HepG2 (cell line): ENCODE results near the gene WNT1. TPM values are rescaled to one million over a fixed set of nuclear protein-coding genes. Genes with fewer than 3 reads are reported as not detected.

Experiments used
- ATF6 ChIP-seq: sonication (generic); formaldehyde crosslinking; conservative IDR thresholded peaks from 2 replicates; pipeline ENCODE4 v1.4.0; 2020; ENCODE audit warnings: missing genetic modification reagents
- CEBPG ChIP-seq: IDR thresholded peaks from 2 replicates; pipeline ENCODE4 v1.6.1; 2016
- GFI1 ChIP-seq: sonication (generic); formaldehyde crosslinking; IDR thresholded peaks from 2 replicates; pipeline ENCODE4 v1.5.0; 2020; ENCODE audit warnings: missing genetic modification reagents, mild to moderate bottlenecking, borderline replicate concordance
- HOMEZ ChIP-seq: IDR thresholded peaks from 2 replicates; pipeline ENCODE4 v1.6.1; 2016; ENCODE audit warnings: low read depth
- IKZF4 ChIP-seq: sonication (generic); formaldehyde crosslinking; IDR thresholded peaks from 2 replicates; pipeline ENCODE4 v1.5.1; 2020; ENCODE audit warnings: borderline replicate concordance, mild to moderate bottlenecking, low read depth, missing genetic modification reagents; ENCODE audit errors: not compliant biosample characterization
- KLF6 ChIP-seq: IDR thresholded peaks from 2 replicates; pipeline ENCODE4 v1.8.0; 2016; ENCODE audit warnings: missing biosample characterization, missing genetic modification reagents
- LCORL ChIP-seq, 2 experiments: fragments of 450-650 bp in 1 of 2; sonication (generic) in 1 of 2; formaldehyde crosslinking in 1 of 2; IDR thresholded peaks; 2 replicates each; pipeline versions ENCODE4 v1.5.0 to v1.6.1; 2017 to 2020; ENCODE audit warnings: antibody characterized with exemption in 1 of 2, missing genetic modification reagents in 1 of 2
- MEF2D ChIP-seq: sonication (generic); formaldehyde crosslinking; IDR thresholded peaks from 2 replicates; pipeline ENCODE4 v1.5.1; 2020; ENCODE audit warnings: mild to moderate bottlenecking, missing genetic modification reagents
- NFE2 ChIP-seq: sonication (generic); formaldehyde crosslinking; IDR thresholded peaks from 2 replicates; pipeline ENCODE4 v1.4.0; 2020; ENCODE audit warnings: missing genetic modification reagents
- NPAS2 ChIP-seq: sonication (generic); formaldehyde crosslinking; IDR thresholded peaks from 2 replicates; pipeline ENCODE4 v1.8.0; 2022; ENCODE audit warnings: mild to moderate bottlenecking, missing genetic modification reagents, borderline replicate concordance
- SMAD1 ChIP-seq: sonication (generic); formaldehyde crosslinking; IDR thresholded peaks from 2 replicates; pipeline ENCODE4 v1.4.0; 2020; ENCODE audit warnings: missing genetic modification reagents, low read depth, mild to moderate bottlenecking, borderline replicate concordance
- SOX5 ChIP-seq: IDR thresholded peaks from 2 replicates; pipeline ENCODE4 v1.6.1; 2016; ENCODE audit warnings: borderline replicate concordance
- ZBTB38 ChIP-seq: sonication (generic); formaldehyde crosslinking; IDR thresholded peaks from 2 replicates; pipeline ENCODE4 v1.5.1; 2020; ENCODE audit warnings: mild to moderate bottlenecking, missing genetic modification reagents
- ZFYVE20 ChIP-seq: sonication (generic); formaldehyde crosslinking; IDR thresholded peaks from 2 replicates; pipeline ENCODE4 v1.8.0; 2023; ENCODE audit warnings: low read depth, mild to moderate bottlenecking, moderate library complexity, missing genetic modification reagents, borderline replicate concordance
- ZNF432 ChIP-seq: sonication (generic); formaldehyde crosslinking; IDR thresholded peaks from 2 replicates; pipeline ENCODE4 v1.5.0; 2020; ENCODE audit warnings: missing genetic modification reagents, mild to moderate bottlenecking, borderline replicate concordance
- ZNF552 ChIP-seq: sonication (generic); formaldehyde crosslinking; IDR thresholded peaks from 2 replicates; pipeline ENCODE4 v1.9.0; 2022; ENCODE audit warnings: missing genetic modification reagents, mild to moderate bottlenecking, borderline replicate concordance
- ZNF576 ChIP-seq: sonication (generic); formaldehyde crosslinking; IDR thresholded peaks from 2 replicates; pipeline ENCODE4 v1.4.0; 2020; ENCODE audit warnings: mild to moderate bottlenecking, missing genetic modification reagents
- ZNF687 ChIP-seq: sonication (generic); formaldehyde crosslinking; IDR thresholded peaks from 2 replicates; pipeline ENCODE4 v1.5.1; 2020; ENCODE audit warnings: mild to moderate bottlenecking, missing genetic modification reagents, moderate library complexity
- polyA plus RNA-seq, 8 experiments: library from polyadenylated mRNA; depleted of rRNA in 3 of 8; stranded (reverse) in 7 of 8; unstranded in 1 of 8; fragments of >200 nt; fragmentation: Illumina TruSeq in 4 of 8; extraction: Trizol in 4 of 8; gene quantifications; 2 replicates each; pipeline versions ENCODE4 v1.2.1 to v1.2.3, GENCODE V29; 2011 to 2016; ENCODE audit warnings: low read depth in 4 of 8, missing spikeins in 1 of 8, mixed read lengths in 1 of 8; ENCODE audit not compliant: insufficient read depth in 1 of 8
- total RNA-seq, 5 experiments: library from RNA; depleted of rRNA; stranded (reverse); fragments of >200 nt; fragmentation: Illumina TruSeq; extraction: Trizol; gene quantifications; 2 replicates each; pipeline ENCODE4 v1.2.3, GENCODE V29; 2016; ENCODE audit warnings: low read depth in 1 of 5

WNT1 gene
- total and polyA plus RNA-seq, 2 of the 13 experiments (the other 11 are each of a cell fraction or from before 2014, with no cell fraction given): not detected

GRCh38 chr12:48998497-48999353, 20.6 kb downstream of the WNT1 start (continued):
- TF ChIP-seq LCORL (IDR thresholded peaks at IDR 0.05) (no peak), LCORL (CRISPR knock-in tag; IDR thresholded peaks at IDR 0.05) (no peak), ZNF552 (CRISPR knock-in tag) (peak; percentile 94; the same call in 1 of the 2 replicates), KLF6 (CRISPR knock-in tag) (peak; percentile 30; the same call in 1 of the 2 replicates), NPAS2 (CRISPR knock-in tag) (no peak), NFE2 (CRISPR knock-in tag) (no peak), IKZF4 (CRISPR knock-in tag) (peak; percentile 90), HOMEZ (CRISPR knock-in tag) (no peak), ZNF432 (CRISPR knock-in tag) (no peak), MEF2D (CRISPR knock-in tag) (0 out of 2 replicates have a peak, but pooled peaks have one; percentile 70), SOX5 (CRISPR knock-in tag) (no peak), ZNF687 (CRISPR knock-in tag) (peak; percentile 96), ZFYVE20 (CRISPR knock-in tag) (0 out of 2 replicates have a peak, but pooled peaks have one; percentile 48), CEBPG (CRISPR knock-in tag) (no peak), SMAD1 (CRISPR knock-in tag) (no peak), GFI1 (CRISPR knock-in tag) (peak; percentile 42), ZNF576 (peak; percentile 67; the same call in 1 of the 2 replicates), ZBTB38 (CRISPR knock-in tag) (no peak), ATF6 (CRISPR knock-in tag) (peak; percentile 29; the same call in 1 of the 2 replicates)
